ENCODE results near the gene RNF34.

The RNF34 gene

DNA sequence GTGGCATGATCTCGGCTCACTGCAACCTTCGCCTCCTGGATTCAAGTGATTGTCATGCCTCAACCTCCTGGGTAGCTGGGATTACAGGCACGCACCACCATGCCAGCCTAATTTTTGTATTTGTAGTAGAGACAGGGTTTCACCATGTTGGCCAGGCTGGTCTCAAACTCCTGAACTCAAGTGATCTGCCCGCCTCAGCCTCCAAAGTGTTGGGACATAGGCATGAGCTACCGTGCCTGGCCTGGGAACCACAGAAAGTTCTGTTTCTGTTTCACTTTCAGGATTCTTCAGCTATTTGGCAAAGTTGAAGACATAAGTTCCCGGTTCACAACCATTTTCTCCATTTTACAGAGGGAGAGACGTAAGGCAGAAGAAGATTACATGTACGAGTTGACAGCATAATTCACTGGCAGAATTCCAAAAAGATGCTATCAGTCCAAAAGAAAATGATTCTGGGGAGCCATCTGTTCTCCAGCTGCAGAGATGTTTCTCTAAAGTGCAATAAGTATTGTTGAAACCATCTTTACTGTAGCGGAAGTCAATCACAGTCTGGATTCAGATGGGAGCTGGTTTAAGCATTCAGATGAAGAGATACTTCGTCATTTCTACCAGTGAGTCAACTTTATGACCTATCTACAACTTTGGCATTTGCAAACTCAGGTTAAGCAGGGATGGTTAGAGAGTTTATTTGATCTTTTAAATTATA lies 8.1 kb upstream of the RNF34 start:
- peak; percentile 56 for DNase-seq

DNA sequence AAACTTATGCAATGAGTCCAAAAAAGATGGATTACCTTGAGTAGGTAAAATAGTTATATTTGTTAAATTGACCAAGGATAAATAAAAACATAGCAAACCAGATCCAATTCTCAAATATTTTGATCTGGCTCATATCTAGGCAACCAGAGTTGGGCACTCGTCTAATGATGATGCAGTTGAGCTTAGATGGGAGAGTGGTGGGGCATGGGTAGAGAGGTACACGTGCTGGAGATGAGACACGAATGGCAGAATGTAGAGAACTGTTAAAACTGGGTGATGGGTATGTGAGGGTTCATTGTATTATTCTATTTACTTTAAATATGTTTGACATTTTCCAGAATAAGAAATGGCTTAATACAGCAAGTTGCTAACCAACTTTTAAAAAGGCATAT lies 7.6 kb upstream of the RNF34 start:
- no peak for DNase-seq

DNA sequence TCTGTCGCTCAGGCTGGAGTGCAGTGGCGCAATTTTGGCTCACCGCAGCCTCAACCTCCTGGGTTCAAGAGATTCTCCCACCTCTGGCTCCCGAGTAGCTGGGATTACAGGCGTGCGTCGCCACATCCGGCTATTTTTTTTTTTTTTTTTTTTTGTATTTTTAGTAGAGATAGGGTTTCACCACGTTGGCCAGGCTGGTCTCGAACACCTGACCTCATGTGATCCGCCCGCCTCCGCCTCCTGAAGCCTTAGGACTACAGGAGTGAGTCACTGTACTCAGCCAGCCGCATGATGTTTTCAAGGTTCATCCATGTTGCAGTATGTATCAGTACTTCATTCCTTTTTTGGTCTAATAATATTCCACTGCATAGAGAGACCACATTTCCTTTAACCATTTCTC lies 2.4 kb upstream of the RNF34 start:
- DNase-seq = peak; percentile 39

DNA sequence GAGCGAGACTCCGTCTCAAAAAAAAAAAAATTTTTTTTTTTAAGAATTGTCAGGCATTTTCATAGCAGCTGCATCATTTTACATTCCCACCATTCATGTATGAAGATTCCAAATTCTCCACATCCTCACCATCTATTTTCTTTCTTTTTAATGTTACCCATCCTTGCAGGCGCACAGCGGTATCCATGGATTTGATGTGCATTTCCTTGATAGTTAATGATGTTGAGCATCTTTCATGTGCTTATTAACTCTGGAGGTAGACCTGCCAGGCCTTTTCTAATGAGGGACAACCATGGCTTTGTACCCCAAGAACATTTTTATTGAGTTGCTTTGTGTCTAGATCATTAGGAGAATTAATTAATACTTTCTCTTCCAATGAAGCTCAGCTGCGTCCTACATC lies 1.6 kb upstream of the RNF34 start:
- DNase-seq = no peak

GRCh38 chr12:121400332-121401139 lies 618 bp downstream of the RNF34 start:
- peak; percentile 83 for DNase-seq

DNA sequence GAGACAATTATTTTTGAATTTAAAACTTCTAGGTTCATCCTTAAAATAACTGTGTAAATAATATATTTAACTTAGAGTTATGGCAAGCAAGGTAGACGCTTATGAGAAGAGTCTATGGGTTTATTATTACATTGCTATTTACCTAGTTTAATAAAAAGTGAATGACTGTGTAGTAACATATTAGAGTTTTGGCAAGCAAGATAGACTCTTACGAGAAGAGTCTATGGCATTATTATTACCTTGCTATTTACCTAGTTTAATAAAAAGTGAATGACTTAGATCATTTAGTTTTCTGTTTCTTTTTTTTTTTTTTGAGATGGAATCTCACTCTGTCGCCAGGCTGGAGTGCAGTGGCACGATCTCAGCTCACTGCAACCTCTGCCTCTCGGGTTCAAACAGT lies 3.8 kb downstream of the RNF34 start:
- DNase-seq = no peak

DNA sequence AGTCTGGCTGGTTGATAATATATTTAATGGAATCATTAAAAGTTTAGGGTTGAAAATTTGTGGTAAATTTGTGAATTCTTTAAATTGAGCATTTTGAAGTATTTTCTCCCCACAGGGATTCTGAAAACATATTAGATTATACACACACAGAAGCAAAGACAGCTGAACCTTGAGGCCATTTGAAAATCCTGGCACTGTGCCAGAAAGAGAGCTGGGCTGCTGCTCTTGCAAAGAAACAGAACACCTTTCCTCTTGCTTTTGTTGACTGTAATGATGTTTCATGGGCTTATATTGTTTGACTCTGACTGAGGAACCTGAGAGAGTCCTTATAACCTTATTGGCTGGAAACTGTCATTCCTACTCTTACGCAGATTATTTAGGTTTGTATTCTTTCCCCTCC lies 4.8 kb downstream of the RNF34 start:
- peak; percentile 38 for DNase-seq

- peak; percentile 13 for DNase-seq
Measured at GRCh38 chr12:121405211-121405610, 5.3 kb downstream of the RNF34 start.

GRCh38 chr12:121413917-121414316 lies 14.0 kb downstream of the RNF34 start:
- no peak for DNase-seq

DNA sequence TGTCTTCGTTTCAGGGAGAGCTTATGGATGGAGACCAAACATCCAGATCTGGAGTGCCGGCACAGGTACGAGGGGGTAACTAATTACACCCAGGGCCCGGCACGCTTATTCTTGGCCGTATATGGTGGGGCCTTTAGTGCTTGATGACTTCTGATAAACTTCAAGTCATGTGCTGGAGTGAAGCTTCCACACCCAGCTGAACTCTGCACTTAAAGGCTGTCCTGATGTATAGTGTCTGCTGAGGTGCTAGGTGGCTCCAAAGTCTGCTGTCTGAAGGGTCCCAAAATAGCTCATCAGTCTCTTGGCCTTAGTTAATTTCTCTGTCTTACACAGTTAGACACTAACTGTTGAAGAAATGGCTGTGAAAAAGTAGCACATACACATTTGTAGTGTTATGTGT lies 17.9 kb downstream of the RNF34 start:
- peak; percentile 38 for DNase-seq

DNA sequence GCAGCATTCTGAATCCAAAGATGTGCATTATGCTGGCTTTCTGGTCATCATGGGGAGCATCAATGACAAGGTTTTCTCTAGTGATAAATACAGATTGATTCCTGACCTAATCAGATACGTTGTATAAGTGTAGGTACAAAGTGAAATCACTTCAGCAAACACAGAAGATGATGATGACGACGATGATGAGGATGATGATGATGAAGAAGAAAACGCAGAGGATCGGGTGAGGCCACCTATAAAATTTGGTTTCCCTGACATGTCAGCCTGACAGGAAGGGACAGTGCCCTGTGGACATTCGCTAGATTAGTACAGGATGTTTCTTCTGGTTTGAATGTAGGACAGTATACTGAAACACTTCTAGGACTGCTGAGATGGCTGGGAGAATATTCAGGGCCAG lies 20.2 kb downstream of the RNF34 start:
- peak; percentile 10 for DNase-seq

- DNase-seq = peak; percentile 48
Measured at GRCh38 chr12:121423253-121423652, 23.3 kb downstream of the RNF34 start.

GRCh38 chr12:121423682-121424623 lies 24.0 kb downstream of the RNF34 start:
- peak; percentile 40 for DNase-seq

- no peak for DNase-seq
Measured at GRCh38 chr12:121424624-121424975, 24.7 kb downstream of the RNF34 start.

- no peak for DNase-seq
Measured at GRCh38 chr12:121427556-121428050, 27.7 kb downstream of the RNF34 start.

DNA sequence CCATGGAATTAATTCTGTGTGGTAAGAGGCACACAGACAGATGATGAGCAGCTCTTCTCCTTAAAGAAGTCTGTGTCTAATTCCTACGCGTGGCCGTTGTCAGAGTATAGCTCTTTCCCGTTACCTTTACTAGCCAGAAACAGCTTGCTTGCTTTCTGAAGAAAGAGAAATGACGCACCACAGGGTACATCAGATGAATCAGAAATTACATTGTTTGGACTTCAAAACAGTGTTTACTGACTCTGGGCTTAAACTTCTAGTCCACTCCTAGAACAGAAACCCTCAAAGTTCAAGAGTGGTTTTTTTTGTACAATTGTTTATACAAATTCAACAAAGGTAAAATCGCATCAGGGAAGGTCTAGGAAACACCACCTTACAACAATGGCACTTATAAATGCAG lies 29.0 kb downstream of the RNF34 start:
- no peak for DNase-seq

DNA sequence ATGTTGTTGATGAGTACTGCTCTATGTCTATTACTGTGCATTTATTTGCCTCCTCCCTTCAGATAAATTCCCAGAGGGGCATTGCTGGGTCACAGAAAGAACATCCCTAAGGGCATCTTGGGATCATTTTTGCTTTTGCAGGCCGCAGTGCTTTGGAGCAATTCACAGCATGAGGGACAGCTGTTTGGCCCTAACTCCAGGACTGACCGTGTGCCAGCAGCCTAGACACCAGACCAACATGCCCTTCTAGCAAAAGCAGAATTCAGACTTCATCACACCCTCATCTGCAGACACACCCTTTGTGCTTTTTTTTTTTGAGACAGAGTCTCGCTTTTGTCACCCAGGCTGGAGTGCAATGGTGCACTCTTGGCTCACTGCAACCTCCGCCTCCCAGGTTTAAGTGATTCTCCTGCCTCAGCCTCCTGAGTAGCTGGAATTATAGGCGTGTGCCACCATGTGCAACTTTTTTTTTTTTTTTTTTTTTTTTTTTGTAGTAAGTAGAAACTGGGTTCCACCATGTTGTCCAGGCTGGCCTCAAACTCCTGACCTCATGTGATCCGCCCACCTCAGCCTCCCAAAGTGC lies 31.0 kb downstream of the RNF34 start:
- DNase-seq = no peak

GRCh38 chr12:121432740-121433480 lies 33.0 kb downstream of the RNF34 start:
- DNase-seq = no peak

- no peak for DNase-seq
Measured at GRCh38 chr12:121436706-121437105, 36.8 kb downstream of the RNF34 start.

GRCh38 chr12:121438905-121439304 lies 39.0 kb downstream of the RNF34 start:
- DNase-seq = no peak

DNA sequence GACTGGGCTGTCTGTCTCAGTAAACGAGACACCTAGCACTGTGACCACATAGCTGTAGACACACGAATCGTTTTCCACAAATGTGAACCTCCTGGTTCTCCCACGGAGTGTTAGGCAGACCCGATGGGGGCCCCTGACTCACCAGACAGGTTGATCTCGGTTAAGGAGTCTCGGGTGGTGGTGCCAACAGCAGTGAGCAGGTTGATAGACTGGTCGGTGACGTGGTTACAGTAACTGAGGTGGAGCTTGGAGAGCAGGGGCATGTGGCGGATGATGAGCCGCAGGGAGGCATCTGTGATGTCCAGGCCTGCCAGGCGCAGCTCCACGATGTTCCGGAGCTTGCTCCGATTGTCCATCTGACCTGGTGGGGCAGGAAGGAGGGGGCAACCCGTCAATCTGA lies 39.8 kb downstream of the RNF34 start:
- no peak for DNase-seq

DNA sequence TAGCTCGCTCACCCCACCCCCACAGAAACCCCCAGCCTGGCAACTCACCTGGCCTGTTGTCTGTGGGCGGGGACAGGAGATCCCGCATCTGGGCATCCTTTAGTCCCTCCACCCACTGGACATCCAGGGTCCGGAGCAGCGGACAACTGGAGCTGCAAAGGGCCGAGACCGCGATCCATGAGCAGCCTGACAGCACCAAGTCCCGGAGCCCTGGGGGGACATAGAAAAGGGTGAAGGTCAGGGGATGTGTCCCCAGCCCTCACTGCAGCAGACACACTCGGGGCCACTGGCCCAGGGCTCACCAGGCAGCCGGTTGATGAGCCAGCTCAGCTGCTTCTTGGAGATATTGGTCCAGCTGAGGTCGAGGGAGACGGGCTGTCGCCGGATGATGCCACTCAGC lies 40.9 kb downstream of the RNF34 start:
- DNase-seq = no peak

All from activated CD8-positive, alpha-beta memory T cell treated with anti-CD3 and anti-CD28 coated beads, Interleukin-2, amount 50 U/mL, for 48 hours (primary cell).